Loucy (cell line): ENCODE results near the gene ZNRF3.

ENCODE experiments used
- CTCF ChIP-seq: fragments of 200-600 bp; sonication (generic); conservative IDR thresholded peaks from 2 replicates; pipeline ENCODE4 v1.5.1; 2014; ENCODE audit warnings: mild to moderate bottlenecking, antibody characterized with exemption, low read length
- EZH2phosphoT487 ChIP-seq: fragments of 200-600 bp; IDR thresholded peaks from 2 replicates; pipeline ENCODE4 v1.6.1; 2018; ENCODE audit warnings: antibody characterized with exemption, mild to moderate bottlenecking, moderate library complexity, borderline replicate concordance

- TF ChIP-seq CTCF, result no peak
- TF ChIP-seq EZH2phosphoT487, result no peak
These were observed 80.0 kb downstream of the ZNRF3 start for GRCh38 chr22:28963362-28963761.
